GM12801 (cell line): ENCODE results near the gene PNLIPRP2.

Source experiments
- TF ChIP-seq, protein P1 (sequence below): IDR thresholded peaks from one replicate; pipeline ENCODE4 v1.5.1; 2011; ENCODE audit warnings: control low read depth; ENCODE audit not compliant: insufficient read length; ENCODE audit errors: extremely low read depth

PNLIPRP2 gene

DNA sequence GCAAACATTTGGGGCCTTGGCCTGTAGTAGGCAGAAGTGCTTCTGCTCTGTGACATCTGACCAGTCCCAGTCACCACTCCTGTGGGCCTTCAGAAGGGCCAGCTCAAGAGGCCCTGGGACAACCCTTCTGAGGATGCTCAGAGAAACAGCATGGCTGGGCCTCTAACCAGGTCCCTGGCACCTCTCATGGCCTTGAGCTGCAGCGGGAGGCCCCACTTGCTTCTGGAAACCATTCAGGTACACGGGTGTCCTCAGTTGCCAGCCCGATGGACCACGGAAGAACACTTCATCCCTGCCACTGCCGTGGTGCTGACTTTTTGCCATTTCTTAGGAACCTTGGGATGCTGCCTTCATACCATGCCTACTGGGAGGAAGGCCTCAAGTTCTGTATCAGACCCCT is 64.0 kb downstream of the PNLIPRP2 start:
- TF ChIP-seq, protein P1, sequence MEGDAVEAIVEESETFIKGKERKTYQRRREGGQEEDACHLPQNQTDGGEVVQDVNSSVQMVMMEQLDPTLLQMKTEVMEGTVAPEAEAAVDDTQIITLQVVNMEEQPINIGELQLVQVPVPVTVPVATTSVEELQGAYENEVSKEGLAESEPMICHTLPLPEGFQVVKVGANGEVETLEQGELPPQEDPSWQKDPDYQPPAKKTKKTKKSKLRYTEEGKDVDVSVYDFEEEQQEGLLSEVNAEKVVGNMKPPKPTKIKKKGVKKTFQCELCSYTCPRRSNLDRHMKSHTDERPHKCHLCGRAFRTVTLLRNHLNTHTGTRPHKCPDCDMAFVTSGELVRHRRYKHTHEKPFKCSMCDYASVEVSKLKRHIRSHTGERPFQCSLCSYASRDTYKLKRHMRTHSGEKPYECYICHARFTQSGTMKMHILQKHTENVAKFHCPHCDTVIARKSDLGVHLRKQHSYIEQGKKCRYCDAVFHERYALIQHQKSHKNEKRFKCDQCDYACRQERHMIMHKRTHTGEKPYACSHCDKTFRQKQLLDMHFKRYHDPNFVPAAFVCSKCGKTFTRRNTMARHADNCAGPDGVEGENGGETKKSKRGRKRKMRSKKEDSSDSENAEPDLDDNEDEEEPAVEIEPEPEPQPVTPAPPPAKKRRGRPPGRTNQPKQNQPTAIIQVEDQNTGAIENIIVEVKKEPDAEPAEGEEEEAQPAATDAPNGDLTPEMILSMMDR, result no peak

DNA sequence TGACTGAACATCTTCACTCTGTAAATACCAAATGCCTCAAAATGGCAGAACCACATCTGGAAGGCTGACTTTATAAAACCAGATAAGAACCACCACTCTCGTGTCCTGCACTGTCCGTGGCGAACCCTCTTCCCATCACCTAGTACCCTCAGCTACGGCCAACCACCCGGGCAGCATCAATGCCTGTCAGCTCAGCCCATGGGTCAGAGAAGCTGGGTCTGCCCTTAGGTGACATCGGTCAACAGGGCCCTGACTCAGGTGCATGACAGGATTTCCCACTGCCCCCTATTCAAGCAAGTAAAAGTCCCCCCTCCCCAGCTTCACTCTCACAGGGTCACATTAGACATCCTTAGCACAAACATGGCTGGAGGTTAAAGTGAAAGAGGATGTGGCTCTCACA is 65.1 kb downstream of the PNLIPRP2 start:
- TF ChIP-seq, protein P1, result no peak

DNA sequence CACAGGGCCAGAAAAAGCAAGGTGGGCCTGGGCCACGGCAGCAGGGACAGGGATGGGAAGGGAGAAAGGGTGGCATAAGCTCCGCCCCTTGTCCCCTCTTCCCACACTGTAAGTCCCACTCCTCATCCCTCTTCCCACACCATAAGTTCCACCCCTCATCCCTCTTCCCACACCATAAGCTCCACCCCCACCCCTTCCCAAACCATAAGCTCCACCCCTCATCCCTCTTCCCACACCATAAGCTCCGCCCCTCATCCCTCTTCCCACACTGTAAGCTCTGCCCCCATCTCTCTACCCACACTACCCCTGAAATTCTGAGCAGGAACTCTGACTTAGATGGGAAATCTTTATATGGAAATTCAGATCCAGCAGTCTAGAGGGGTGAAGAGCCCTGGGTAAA is 65.9 kb downstream of the PNLIPRP2 start:
- TF ChIP-seq, protein P1, result no peak

DNA sequence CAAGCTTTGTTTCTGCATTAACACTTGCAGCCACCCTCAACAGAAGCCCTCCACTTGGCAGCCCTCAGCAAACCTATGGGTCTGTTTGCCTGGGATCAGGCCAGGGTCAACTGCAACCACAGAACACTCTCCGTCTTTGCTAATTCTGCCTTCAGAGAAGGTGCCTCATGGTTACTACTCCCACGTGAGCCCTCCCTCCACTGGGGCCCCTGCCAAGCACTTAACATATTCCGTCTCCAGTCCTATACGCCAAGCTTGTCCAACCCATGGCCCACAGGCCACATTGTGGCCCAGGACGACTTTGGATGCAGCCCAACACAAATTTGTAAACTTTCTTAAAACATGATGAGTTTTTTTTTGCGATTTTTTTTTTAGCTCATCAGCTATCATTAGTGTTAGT is 66.9 kb downstream of the PNLIPRP2 start:
- TF ChIP-seq, protein P1, result no peak

DNA sequence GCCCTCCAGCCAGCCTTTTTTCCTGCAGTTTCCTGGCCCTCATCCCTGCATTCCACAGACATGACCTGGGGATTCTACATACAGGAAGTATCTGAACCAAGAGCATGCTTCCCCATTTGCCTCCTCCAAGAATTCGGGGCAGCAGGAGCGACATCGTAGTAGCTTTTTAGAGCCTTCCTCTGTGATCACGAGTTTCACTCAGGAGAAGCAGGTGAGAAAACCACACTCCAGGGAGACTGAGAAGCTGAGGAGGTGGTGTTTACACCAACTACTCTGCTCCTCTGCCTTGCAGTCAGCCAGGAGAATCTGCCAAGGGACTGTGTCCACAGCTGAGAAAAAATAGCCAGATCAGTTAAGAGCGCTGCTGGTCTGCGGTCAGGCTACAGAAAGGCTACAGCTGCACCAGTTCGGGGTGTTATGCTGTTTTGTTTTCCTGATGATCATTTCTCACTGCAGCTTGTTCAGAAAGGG is 67.5 kb downstream of the PNLIPRP2 start:
- TF ChIP-seq, protein P1, result no peak

DNA sequence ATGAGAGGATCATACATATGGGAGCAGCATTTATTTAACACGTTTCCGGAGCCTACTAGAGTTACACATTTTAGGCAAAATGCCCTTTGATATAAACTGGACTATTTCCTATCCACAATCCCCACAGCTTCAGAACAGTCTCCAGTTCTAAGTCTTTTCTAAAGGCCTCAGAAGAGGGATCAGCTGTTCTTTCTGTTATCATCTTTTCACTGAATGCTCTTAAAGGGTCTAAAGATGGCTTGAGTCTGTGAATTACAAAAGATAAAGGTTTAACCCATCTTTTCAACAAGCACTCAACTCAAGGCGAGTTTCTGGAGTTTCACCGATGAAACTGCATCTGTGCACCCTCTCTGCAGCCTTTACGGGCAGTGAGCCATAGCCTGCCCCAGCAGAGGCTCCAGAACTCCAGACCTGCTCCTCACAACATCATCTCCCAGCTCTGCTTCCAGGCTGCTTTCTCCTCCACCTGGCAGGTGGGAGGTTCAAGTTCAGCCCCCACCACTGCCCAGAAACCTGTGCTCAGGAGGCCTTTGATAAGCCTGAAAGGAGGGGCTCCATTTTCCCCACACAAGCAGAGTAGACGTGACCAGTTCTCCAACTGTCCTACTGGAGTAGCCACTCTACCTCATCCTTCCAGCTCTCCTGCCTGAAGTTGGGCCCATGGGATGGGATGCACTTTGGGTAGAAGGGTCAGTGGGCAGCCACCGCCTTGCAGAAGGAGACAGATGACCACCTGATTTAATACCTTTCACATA is 68.2 kb downstream of the PNLIPRP2 start:
- TF ChIP-seq, protein P1, result no peak

DNA sequence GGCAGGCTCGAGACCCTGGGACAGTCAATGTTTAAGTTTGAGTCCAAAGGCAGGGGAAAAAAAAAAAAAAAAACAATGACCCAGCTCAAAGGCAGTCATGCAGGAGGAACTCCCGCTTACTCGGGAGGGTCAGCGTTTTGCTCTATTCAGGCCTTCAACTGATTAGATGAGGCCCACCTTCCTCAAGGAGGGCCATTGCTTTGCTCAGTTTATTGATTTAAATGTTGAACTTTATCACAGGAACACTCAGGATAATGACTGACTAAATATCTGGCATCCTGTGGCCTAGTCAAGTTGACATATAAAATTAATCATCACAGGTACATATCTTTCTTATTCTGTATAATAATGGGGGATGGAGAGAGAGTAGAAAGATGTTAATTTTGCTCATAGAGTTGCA is 69.0 kb downstream of the PNLIPRP2 start:
- TF ChIP-seq, protein P1, result no peak
